Epithelial cell of esophagus (primary cell): Measurements from ENCODE around the gene DYNLL2.
"Not testable (repeated sequence)": the region's sequence is repeated elsewhere in the genome, so short reads cannot be mapped to it uniquely, and the experiment has no call there.

Experiments used
- DNase-seq: peaks from one replicate; pipeline ENCODE4 v3.0.0; 2010; ENCODE audit warnings: low read depth
- H3K4me3 ChIP-seq: 2 replicates; pipeline ENCODE4 v1.5.1; 2011; ENCODE audit warnings: mild to moderate bottlenecking, low read length, control low read depth
- TF ChIP-seq, protein P1 (sequence below): IDR thresholded peaks from 2 replicates; pipeline ENCODE4 v1.5.1; 2011; ENCODE audit warnings: low read depth, mild to moderate bottlenecking, low read length, control low read depth, inconsistent platforms; ENCODE audit not compliant: insufficient read depth; ENCODE audit errors: missing control alignments

Gene DYNLL2

GRCh38 chr17:58092101-58092796 is 9.0 kb downstream of the DYNLL2 start:
- TF ChIP-seq, protein P1, sequence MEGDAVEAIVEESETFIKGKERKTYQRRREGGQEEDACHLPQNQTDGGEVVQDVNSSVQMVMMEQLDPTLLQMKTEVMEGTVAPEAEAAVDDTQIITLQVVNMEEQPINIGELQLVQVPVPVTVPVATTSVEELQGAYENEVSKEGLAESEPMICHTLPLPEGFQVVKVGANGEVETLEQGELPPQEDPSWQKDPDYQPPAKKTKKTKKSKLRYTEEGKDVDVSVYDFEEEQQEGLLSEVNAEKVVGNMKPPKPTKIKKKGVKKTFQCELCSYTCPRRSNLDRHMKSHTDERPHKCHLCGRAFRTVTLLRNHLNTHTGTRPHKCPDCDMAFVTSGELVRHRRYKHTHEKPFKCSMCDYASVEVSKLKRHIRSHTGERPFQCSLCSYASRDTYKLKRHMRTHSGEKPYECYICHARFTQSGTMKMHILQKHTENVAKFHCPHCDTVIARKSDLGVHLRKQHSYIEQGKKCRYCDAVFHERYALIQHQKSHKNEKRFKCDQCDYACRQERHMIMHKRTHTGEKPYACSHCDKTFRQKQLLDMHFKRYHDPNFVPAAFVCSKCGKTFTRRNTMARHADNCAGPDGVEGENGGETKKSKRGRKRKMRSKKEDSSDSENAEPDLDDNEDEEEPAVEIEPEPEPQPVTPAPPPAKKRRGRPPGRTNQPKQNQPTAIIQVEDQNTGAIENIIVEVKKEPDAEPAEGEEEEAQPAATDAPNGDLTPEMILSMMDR: no peak
- no peak overlapping the region for H3K4me3 ChIP-seq
- DNase-seq: no peak

DNA sequence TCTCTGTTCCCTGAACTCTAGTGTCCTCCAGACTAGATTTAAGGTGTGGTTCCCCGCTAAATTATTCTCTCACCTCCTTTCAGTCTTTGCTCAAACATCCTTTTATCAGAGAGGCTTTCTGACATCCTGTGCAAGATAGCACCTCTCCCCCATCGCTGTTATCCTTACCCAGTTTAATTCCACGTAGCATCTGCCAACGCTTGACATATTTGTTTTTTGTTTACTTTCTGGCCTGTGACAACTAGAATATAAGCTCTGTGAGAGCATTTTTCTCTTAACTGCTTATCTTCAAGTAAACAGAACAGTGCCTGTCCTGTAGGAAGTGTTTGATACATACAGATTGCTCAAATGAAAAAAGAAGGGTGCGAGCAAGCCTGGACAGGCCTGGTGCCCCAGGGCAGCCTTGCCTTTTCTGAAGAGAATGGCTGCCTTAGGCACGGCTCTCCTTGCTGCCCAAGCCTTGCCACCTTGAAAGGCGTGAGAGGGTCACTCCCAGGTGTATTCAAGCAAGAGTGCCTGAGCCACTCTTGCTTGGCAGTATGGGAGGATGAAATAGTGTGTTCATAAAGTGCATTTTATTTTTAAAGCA is 9.7 kb downstream of the DYNLL2 start:
- TF ChIP-seq, protein P1: no peak
- no peak overlapping the region for H3K4me3 ChIP-seq
- peak; percentile 65 for DNase-seq

DNA sequence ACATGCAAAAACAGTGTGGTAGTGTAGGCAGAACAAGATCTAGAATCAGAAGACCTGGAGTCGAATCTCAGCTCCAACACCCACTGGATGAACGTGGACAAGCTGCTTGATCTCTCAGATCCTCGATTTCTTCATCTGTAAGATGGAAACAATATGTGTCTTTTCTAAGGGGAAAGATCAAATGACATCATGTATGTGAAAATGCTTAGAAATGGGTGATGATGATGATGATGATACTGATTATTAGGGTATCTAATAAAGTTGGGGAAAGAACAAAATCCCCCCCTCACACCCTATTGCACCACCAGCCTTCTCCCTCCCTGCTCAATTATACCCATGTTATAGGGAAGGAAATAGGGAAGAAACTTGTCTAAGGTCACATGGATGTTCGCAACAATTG is 10.9 kb downstream of the DYNLL2 start:
- TF ChIP-seq, protein P1: no peak
- DNase-seq: no peak

GRCh38 chr17:58096892-58097291 is 13.7 kb downstream of the DYNLL2 start:
- TF ChIP-seq, protein P1: no peak
- H3K4me3 ChIP-seq: no peak overlapping the region
- no peak for DNase-seq

More for the DNA sequence above, 10.9 kb downstream of the DYNLL2 start:
- no peak overlapping the region for H3K4me3 ChIP-seq

DNA sequence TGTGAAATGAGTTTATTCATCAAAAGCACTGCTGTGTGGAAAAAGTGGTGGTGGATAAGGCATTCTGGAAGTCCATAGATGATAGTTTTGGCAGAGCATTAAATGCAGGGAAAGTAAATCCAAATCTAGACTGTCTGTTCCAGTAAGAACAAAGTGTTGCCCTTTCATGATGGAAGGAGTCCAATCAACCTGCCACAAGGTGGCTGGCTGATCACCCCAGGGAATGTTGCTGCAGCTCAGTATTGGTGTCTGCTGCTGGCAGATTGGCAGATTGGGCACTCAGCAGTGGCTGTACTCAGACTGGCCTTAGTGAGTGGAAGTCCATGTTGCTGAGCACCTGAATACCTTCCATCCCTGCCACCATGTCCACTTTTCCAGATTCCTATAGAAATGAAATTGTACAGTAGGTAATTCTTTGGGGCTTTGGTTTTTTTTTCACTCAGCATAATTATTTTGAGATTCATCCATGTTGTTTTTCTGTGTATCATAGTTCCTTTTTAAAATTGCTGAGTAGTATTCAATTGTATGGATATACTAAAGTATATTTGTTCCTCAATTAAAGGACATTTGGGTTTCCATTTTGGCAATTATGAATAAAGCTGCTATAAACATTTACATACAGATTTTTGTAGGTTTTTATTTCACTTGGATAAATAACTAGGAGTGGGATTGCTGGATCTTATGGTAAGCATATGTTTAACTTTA is 14.3 kb downstream of the DYNLL2 start:
- H3K4me3 ChIP-seq: no peak overlapping the region
- no peak for DNase-seq
- TF ChIP-seq, protein P1: no peak

- TF ChIP-seq, protein P1: no peak
- H3K4me3 ChIP-seq: no peak overlapping the region
- no peak for DNase-seq
Measured at GRCh38 chr17:58100506-58100905, 17.3 kb downstream of the DYNLL2 start.

- not testable (repeated sequence) for DNase-seq, H3K4me3 ChIP-seq
Measured at GRCh38 chr17:58101898-58102297, 18.7 kb downstream of the DYNLL2 start.
